Nephron progenitor cell (in vitro differentiated cells): ENCODE measurements around the gene ATP6V1E1.
A peak's percentile ranks its signal among the peaks of the same experiment; 100 is the strongest.

ENCODE experiments used
- DNase-seq: peaks from one replicate; pipeline ENCODE4 v3.0.0; 2021
- H3K27ac Mint-ChIP-seq: 2 replicates; pipeline ENCODE4 v1.8.0; 2021; ENCODE audit warnings: mild to moderate bottlenecking, moderate library complexity, mixed read lengths
- H3K27me3 Mint-ChIP-seq: 2 replicates; pipeline ENCODE4 v1.8.0; 2021; ENCODE audit warnings: mild to moderate bottlenecking, low read depth, mixed read lengths; ENCODE audit not compliant: poor library complexity
- H3K36me3 Mint-ChIP-seq: 2 replicates; pipeline ENCODE4 v1.8.0; 2021; ENCODE audit warnings: low read depth, mixed read lengths
- H3K4me1 Mint-ChIP-seq: 2 replicates; pipeline ENCODE4 v1.8.0; 2021; ENCODE audit warnings: mixed read lengths
- H3K4me3 Mint-ChIP-seq: 2 replicates; pipeline ENCODE4 v1.8.0; 2021; ENCODE audit warnings: mild to moderate bottlenecking, moderate library complexity, mixed read lengths
- H3K9me3 Mint-ChIP-seq: 2 replicates; pipeline ENCODE4 v1.8.0; 2021; ENCODE audit warnings: mild to moderate bottlenecking, moderate library complexity, mixed read lengths
- TF ChIP-seq, protein P1 (sequence below): fragments of 200-600 bp; sonication (generic); IDR thresholded peaks from 2 replicates; pipeline ENCODE4 v1.5.0; 2021; ENCODE audit warnings: antibody characterized with exemption

Gene ATP6V1E1

DNA sequence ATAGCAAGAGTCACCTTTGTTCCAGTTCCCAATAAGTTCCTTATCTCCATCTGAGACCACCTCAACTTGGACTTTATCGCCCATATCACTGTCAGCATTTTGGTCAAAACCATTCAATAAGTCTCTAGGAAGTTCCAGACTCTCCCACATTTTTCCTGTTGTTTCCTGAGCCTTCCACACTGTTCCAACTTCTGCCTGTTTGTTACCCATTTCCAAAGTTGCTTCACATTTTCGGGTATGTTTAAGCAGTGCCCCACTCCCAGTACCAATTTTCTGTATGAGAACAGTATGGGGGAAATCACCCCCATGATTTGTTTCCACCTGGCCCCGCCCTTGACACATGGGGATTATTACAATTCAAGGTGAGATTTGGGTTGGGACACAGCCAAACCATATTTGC, 36.7 kb upstream of the ATP6V1E1 start:
- TF ChIP-seq, protein P1, sequence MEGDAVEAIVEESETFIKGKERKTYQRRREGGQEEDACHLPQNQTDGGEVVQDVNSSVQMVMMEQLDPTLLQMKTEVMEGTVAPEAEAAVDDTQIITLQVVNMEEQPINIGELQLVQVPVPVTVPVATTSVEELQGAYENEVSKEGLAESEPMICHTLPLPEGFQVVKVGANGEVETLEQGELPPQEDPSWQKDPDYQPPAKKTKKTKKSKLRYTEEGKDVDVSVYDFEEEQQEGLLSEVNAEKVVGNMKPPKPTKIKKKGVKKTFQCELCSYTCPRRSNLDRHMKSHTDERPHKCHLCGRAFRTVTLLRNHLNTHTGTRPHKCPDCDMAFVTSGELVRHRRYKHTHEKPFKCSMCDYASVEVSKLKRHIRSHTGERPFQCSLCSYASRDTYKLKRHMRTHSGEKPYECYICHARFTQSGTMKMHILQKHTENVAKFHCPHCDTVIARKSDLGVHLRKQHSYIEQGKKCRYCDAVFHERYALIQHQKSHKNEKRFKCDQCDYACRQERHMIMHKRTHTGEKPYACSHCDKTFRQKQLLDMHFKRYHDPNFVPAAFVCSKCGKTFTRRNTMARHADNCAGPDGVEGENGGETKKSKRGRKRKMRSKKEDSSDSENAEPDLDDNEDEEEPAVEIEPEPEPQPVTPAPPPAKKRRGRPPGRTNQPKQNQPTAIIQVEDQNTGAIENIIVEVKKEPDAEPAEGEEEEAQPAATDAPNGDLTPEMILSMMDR, result no peak
- H3K4me1 Mint-ChIP-seq, result no peaks in the 10 kb centered on the region
- no peak for DNase-seq
- no peak overlapping the region for H3K27ac Mint-ChIP-seq
- no peak overlapping the region for H3K4me3 Mint-ChIP-seq
- H3K27me3 Mint-ChIP-seq, result peaks cover 2% of the 10 kb centered on the region
- H3K9me3 Mint-ChIP-seq, result peaks cover 37% of the 10 kb centered on the region
- H3K36me3 Mint-ChIP-seq, result peaks cover 95% of the 10 kb centered on the region

DNA sequence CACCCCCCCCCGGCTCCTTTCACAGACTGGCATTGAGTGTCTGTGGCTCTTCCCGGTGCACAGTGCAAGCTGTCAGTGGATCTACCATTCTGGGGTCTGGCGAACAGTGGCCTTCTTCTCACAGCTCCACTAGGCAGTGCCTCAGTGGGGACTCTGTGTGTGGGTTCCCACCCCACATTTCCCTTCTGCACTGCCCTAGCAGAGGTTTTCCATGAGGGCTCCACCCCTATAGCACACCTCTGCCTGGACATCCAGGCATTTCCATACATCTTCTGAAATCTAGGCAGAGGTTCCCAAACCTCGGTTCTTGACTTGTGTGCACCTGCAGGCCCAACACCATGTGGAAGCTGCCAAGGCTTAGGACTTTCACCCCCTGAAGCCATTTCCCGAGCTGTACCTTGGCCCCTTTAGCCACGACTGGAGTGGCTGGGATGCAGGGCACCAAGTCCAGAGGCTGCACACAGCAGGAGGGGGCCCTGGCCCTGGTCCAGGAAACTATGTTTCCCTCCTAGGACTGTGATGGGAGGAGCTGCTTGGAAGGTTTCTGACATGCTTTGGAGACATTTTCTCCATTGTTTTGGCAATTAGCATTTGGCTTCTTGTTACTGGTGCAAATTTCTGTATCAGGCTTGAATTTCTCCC, 36.0 kb upstream of the ATP6V1E1 start:
- Mint-ChIP-seq H3K27ac (no peak overlapping the region), H3K27me3 (peaks cover 2% of the 10 kb centered on the region), H3K4me3 (no peak overlapping the region), H3K9me3 (peaks cover 38% of the 10 kb centered on the region), H3K4me1 (no peaks in the 10 kb centered on the region), H3K36me3 (peaks cover 95% of the 10 kb centered on the region)
- TF ChIP-seq, protein P1, result no peak
- DNase-seq, result no peak

DNA sequence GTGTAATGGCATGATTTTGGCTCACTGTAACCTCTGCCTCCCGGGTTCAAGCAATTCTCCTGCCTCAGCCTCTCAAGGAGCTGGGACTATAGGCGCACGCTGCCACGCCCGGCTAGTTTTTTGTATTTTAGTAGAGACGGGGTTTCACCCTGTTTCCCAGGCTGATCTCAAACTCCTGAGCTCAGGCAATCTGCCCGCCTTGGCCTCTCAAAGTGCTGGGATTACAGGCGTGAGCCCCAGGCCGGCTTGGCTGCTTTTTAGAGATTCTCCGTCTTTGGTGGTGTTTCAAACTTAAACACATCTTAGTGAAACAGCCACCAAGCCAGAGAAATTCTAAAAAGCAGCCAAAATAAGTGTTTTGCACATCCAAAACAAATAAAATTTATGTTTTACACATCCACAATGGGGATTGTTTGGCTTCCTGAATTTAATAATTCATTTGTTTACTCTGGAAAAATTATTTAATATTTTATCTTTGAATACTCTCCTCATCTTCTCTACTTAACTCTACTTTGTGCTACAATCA, 28.4 kb upstream of the ATP6V1E1 start:
- peaks cover 2% of the 10 kb centered on the region for H3K27me3 Mint-ChIP-seq
- H3K4me1 Mint-ChIP-seq, result no peaks in the 10 kb centered on the region
- DNase-seq, result no peak
- H3K9me3 Mint-ChIP-seq, result peaks cover 4% of the 10 kb centered on the region
- TF ChIP-seq, protein P1, result no peak
- no peak overlapping the region for H3K27ac Mint-ChIP-seq
- H3K36me3 Mint-ChIP-seq, result peaks cover 62% of the 10 kb centered on the region
- H3K4me3 Mint-ChIP-seq, result no peak overlapping the region

DNA sequence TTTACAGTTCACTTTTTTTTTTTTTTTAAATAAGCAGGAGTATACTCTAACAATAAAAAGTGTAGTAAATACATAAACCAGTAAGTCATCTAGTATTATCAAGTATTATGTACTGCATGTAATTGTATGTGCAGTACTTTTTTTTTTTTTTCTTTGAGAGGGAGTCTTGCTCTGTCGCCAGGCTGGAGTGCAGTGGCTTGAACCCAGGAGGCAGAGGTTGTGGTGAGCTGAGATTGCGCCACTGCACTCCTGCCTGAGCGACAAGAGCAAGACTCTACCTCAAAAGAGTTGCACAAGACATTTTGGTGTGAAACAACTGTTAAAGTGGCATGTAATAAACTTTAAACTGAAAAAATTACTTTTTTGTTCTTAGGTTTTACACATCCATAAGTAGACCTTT, 26.7 kb upstream of the ATP6V1E1 start:
- Mint-ChIP-seq H3K27me3 (peaks cover 2% of the 10 kb centered on the region), H3K9me3 (peaks cover 2% of the 10 kb centered on the region), H3K4me3 (no peak overlapping the region), H3K27ac (peak overlapping the region; percentile 75), H3K4me1 (no peaks in the 10 kb centered on the region), H3K36me3 (peaks cover 51% of the 10 kb centered on the region)
- TF ChIP-seq, protein P1, result no peak
- no peak for DNase-seq

DNA sequence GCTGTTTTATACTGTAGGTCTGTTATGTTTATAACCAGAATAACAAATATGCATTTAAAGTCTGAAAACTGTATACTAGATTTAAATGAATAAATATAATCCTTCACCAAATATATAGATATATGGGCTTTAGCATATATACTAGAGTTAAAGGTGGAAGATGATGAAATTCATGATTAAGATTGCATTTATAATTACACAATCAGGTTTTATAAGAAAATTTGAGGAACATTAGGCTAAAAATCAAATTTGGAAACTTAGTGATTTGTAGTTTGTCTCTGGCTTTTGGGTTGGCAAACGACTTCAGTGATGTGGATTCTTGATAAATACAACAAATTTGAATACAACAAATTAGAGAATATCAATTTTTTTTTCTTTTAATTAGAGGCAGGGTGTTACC, 20.0 kb upstream of the ATP6V1E1 start:
- TF ChIP-seq, protein P1, result no peak
- Mint-ChIP-seq H3K4me3 (no peak overlapping the region), H3K27ac (no peak overlapping the region), H3K9me3 (no peaks in the 10 kb centered on the region), H3K4me1 (no peaks in the 10 kb centered on the region), H3K27me3 (peaks cover 3% of the 10 kb centered on the region), H3K36me3 (peaks cover 19% of the 10 kb centered on the region)
- no peak for DNase-seq

DNA sequence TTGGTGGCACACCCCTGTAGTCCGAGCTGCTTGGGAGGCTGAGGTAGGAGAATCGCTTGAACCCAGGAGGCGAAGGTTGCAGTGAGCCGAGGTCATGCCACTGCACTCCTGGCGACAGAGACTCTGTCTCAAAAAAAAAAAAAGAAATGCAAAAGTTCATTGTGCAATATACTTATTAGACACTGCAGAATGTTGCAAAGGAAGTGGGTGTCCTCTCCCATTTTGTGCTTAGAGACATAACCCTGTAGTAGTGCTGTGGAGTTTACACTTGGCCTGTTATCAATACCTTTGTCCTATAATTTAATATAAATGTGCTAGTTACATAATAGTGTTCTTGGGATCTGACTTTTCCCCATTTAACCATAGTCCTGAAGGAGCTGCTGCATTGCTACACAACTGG, 19.4 kb upstream of the ATP6V1E1 start:
- H3K4me1 Mint-ChIP-seq, result no peaks in the 10 kb centered on the region
- DNase-seq, result no peak
- H3K9me3 Mint-ChIP-seq, result peaks cover 2% of the 10 kb centered on the region
- peaks cover 3% of the 10 kb centered on the region for H3K27me3 Mint-ChIP-seq
- peaks cover 16% of the 10 kb centered on the region for H3K36me3 Mint-ChIP-seq
- TF ChIP-seq, protein P1, result no peak
- H3K27ac Mint-ChIP-seq, result no peak overlapping the region
- H3K4me3 Mint-ChIP-seq, result no peak overlapping the region
